MCF 10A (cell line): ENCODE measurements around the gene TNFRSF6B. TPM values are rescaled to one million over a fixed set of nuclear protein-coding genes. Genes with fewer than 3 reads are reported as not detected.

Experiments used
- BruUV-seq: library from RNA; stranded (reverse); fragments of 400-500 nt; replicated peaks from 2 replicates; lab custom pipeline; 2021; lab: Mats Ljungman, UMichigan
- CTCF ChIA-PET: fragments of 300-600 bp; sonication (Branson Sonifier 250); formaldehyde crosslinking; extraction: SDS; loops from one replicate; lab custom pipeline; 2021; ENCODE audit warnings: antibody characterized with exemption, inconsistent platforms; lab: Yijun Ruan, JAX
- POLR2A ChIA-PET: fragments of 300-600, 350-650 bp; sonication (Branson Sonifier 250); formaldehyde crosslinking; extraction: SDS; loops from one replicate; lab custom pipeline; 2020; ENCODE audit warnings: antibody characterized with exemption, inconsistent platforms; lab: Yijun Ruan, JAX
- DNase-seq: peaks from one replicate; pipeline ENCODE4 v3.0.0-alpha.2; 2018; ENCODE audit not compliant: unreplicated experiment
- H3K27ac Mint-ChIP-seq: one replicate; pipeline ENCODE4 v1.8.0; 2022; ENCODE audit warnings: mild to moderate bottlenecking, low read depth, mixed read lengths; ENCODE audit not compliant: unreplicated experiment
- H3K27me3 Mint-ChIP-seq: one replicate; pipeline ENCODE4 v1.8.0; 2022; ENCODE audit warnings: mixed read lengths; ENCODE audit not compliant: insufficient read depth, unreplicated experiment
- H3K36me3 Mint-ChIP-seq: one replicate; pipeline ENCODE4 v1.8.0; 2022; ENCODE audit warnings: mild to moderate bottlenecking, moderate library complexity, mixed read lengths; ENCODE audit not compliant: insufficient read depth, unreplicated experiment
- H3K4me1 Mint-ChIP-seq: one replicate; pipeline ENCODE4 v1.8.0; 2022; ENCODE audit warnings: mixed read lengths; ENCODE audit not compliant: insufficient read depth, unreplicated experiment
- H3K4me3 Mint-ChIP-seq: one replicate; pipeline ENCODE4 v1.8.0; 2022; ENCODE audit warnings: mild to moderate bottlenecking, moderate library complexity, mixed read lengths; ENCODE audit not compliant: unreplicated experiment
- H3K9me3 Mint-ChIP-seq: one replicate; pipeline ENCODE4 v1.8.0; 2022; ENCODE audit warnings: mixed read lengths; ENCODE audit not compliant: unreplicated experiment
- intact Hi-C: fragments of 100-400 bp; cut with micrococcal nuclease; formaldehyde crosslinking; loops from 2 replicates; pipeline ENCODE4 v1.14.1; 2022
- total RNA-seq: library from RNA; stranded (reverse); gene quantifications from 2 replicates; pipeline ENCODE4 v1.2.3, GENCODE V29; 2022
- TF ChIP-seq, protein P1 (sequence below): fragments of 200-600 bp; IDR thresholded peaks from one replicate; pipeline ENCODE4 v1.8.0; 2022; ENCODE audit warnings: antibody characterized with exemption, mild to moderate bottlenecking; ENCODE audit not compliant: unreplicated experiment

Gene TNFRSF6B
- total RNA-seq, 1 experiment from 2014 or later, result 24.4 TPM

DNA sequence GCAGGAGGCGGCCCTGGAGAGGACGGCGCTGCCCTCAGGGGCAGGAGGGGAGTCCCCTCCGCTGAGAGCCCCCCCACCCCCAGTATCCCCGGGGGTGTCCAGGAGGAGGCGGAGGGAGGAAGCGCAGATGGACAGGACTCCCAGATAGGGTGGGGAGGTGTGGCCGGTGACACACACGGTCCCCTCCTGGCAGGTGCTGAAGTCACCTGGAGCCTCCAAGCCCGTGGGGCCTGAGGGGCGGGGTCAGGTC lies 44.6 kb upstream of the TNFRSF6B start:
- CTCF ChIA-PET, result no interaction called here
- Mint-ChIP-seq H3K9me3 (no peaks in the 10 kb centered on the region), H3K36me3 (no peaks in the 10 kb centered on the region), H3K4me3 (peak overlapping the region; percentile 64), H3K4me1 (peaks cover 7% of the 10 kb centered on the region), H3K27me3 (no peaks in the 10 kb centered on the region), H3K27ac (peak overlapping the region; percentile 7)
- BruUV-seq, result no TSS peak
- POLR2A ChIA-PET, result interaction anchor here (0.6 to 1.8 kb wide), 2 partner anchors 10 to 36 kb away, joined by 3 to 5 read pairs; no protein-coding TSS in a partner anchor
- TF ChIP-seq, protein P1, sequence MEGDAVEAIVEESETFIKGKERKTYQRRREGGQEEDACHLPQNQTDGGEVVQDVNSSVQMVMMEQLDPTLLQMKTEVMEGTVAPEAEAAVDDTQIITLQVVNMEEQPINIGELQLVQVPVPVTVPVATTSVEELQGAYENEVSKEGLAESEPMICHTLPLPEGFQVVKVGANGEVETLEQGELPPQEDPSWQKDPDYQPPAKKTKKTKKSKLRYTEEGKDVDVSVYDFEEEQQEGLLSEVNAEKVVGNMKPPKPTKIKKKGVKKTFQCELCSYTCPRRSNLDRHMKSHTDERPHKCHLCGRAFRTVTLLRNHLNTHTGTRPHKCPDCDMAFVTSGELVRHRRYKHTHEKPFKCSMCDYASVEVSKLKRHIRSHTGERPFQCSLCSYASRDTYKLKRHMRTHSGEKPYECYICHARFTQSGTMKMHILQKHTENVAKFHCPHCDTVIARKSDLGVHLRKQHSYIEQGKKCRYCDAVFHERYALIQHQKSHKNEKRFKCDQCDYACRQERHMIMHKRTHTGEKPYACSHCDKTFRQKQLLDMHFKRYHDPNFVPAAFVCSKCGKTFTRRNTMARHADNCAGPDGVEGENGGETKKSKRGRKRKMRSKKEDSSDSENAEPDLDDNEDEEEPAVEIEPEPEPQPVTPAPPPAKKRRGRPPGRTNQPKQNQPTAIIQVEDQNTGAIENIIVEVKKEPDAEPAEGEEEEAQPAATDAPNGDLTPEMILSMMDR, result no peak
- no peak for DNase-seq
- intact Hi-C loops, result no loop called here

DNA sequence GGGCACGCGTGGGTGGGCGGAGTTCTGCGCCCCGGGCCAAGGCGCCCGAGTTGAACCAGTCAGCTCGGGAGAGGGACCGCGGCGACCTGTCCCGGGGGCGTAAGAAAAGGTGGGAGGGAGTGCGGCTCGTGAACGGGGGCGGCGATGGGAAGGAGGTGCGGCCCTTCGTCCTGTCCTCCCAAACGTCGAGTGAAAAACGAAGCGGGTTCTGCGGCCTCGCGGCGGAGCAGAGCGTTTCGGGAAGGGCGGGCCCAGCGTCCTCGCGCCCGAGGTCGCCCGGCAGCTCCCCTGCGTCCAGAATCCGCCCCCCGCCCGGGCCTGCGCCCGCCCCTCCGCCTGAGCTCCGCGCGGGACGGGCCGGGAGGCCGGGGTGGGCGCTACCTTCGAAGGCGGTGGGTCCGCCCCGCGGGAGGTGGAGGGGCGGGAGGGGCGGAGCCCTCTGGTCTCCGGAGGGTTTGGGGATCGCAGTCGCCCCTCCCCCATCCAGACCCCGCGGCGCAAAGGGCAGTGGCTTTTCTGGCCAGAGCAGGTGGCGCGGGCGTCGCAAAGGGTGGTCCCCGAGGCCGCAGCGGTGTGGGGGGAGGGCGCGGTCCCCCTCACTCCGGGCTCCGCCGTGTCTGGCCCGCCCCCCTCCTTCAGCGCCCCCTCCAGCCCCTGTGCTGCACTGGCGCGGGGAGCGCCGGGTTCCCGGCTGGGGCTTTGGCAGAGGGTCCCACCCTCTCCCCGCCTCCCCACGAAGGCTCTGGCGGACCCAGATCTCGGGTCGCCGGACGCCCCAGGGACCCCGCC lies 44.1 kb upstream of the TNFRSF6B start:
- intact Hi-C loops, result no loop called here
- Mint-ChIP-seq H3K9me3 (no peaks in the 10 kb centered on the region), H3K4me3 (peak overlapping the region; percentile 64), H3K27ac (no peak overlapping the region), H3K36me3 (no peaks in the 10 kb centered on the region), H3K27me3 (no peaks in the 10 kb centered on the region), H3K4me1 (peaks cover 7% of the 10 kb centered on the region)
- ChIA-PET CTCF (no interaction called here), POLR2A (interaction anchor here (0.6 to 1.8 kb wide), 2 partner anchors 10 to 36 kb away, joined by 3 to 5 read pairs; no protein-coding TSS in a partner anchor)
- DNase-seq, result no peak
- TF ChIP-seq, protein P1, result no peak
- BruUV-seq, result no TSS peak

DNA sequence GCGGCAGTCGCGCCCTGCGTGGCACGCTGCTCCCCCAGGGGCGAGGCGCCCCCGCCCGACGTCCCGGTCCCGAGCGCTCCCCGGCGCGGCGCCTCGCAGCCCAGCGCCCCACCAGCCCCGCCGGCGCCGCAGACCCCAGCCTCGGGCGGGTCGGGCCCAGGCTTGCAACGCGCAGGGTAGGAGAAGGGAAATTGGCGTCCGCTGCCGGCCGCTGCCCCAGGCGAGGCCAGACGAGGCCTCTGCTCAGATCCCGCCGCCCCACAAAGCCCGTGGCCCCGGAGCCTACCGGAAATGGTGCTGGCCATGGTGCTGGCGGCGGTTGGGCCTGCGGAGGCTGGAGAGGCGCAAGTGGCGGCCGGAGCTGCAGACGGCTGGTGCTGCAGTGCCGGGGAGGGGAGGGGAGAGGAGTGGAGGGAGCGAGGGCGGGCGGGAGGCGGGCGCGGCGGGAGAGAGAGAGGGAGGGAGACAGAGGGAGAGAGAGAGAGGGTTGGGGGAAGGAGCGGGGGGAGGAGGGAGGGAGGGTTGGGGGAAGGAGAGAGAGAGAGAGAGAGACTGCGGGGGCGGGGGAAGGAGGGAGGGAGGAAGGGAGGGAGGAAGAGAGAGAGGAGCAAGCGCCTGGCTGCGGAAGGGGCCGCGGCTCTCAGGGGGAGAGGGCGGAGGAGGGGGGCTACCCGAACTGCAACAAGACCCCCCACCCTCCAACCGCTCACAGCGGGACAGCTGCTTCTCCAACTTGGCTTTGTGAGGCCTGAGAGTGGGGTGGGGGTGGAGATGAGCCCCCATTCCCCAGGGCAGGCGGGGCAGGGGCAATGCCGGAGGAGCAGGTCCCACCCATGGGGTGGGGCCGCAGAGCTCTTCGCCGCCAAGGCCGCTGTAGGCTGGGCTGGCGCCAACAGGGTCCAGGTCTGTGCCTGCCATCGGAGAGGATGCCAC lies 43.1 kb upstream of the TNFRSF6B start, which contains the start of gene STMN3:
Gene STMN3, minus strand, starts transcription at position 384 of the 933 bp plus-strand sequence. Its CDS starts 79 bp downstream, at position 305.
- DNase-seq, result peak; percentile 76
- no TSS peak for BruUV-seq
- POLR2A ChIA-PET, result interaction anchor here (0.6 to 0.8 kb wide), 4 partner anchors 11 to 347 kb away, joined by 3 to 6 read pairs (median 3); no protein-coding TSS in a partner anchor
- Mint-ChIP-seq H3K27ac (no peak within 1 kb of the TSS), H3K27me3 (no peaks in the 10 kb centered on the region), H3K4me1 (peaks cover 7% of the 10 kb centered on the region), H3K4me3 (peak within 1 kb of the TSS; percentile 64), H3K36me3 (no peaks in the 10 kb centered on the region), H3K9me3 (no peaks in the 10 kb centered on the region)
- TF ChIP-seq, protein P1, result no peak
- intact Hi-C loops, result no loop called here
- CTCF ChIA-PET, result interaction anchor here (0.6 kb wide), 2 partner anchors 45 to 269 kb away, joined by 3 read pairs; no protein-coding TSS in a partner anchor
